HEK293T (cell line): Measurements from ENCODE around the gene FADS3.
A peak's percentile ranks its signal among the peaks of the same experiment; 100 is the strongest.

ENCODE experiments used
- CTCF ChIA-PET: fragments of 350-600 bp; formaldehyde crosslinking; extraction: SDS; loops from one replicate; lab custom pipeline; 2021; ENCODE audit warnings: antibody characterized with exemption, inconsistent platforms; lab: Yijun Ruan, JAX
- POLR2A ChIA-PET: fragments of 350-600 bp; formaldehyde crosslinking; extraction: SDS; loops from one replicate; lab custom pipeline; 2020; ENCODE audit warnings: antibody characterized with exemption, inconsistent platforms; lab: Yijun Ruan, JAX
- DNase-seq: peaks from one replicate; pipeline ENCODE4 v3.0.0; 2012; ENCODE audit warnings: mixed read lengths; ENCODE audit errors: extremely low spot score
- ARNT ChIP-seq: fragments of 450-650 bp; IDR thresholded peaks from 2 replicates; pipeline ENCODE4 v1.6.1; 2017; ENCODE audit warnings: mild to moderate bottlenecking
- BHLHE40 ChIP-seq: fragments of 450-650 bp; IDR thresholded peaks from 2 replicates; pipeline ENCODE4 v1.6.1; 2016; ENCODE audit warnings: mild to moderate bottlenecking, moderate library complexity, borderline replicate concordance
- CTBP1 ChIP-seq: fragments of 450-650 bp; IDR thresholded peaks from 2 replicates; pipeline ENCODE4 v1.6.1; 2016; ENCODE audit warnings: borderline replicate concordance
- ELF4 ChIP-seq: fragments of 450-650 bp; IDR thresholded peaks from 2 replicates; pipeline ENCODE4 v1.6.1; 2017; ENCODE audit warnings: antibody characterized with exemption
- FOXA1 ChIP-seq: fragments of 450-650 bp; IDR thresholded peaks from 2 replicates; pipeline ENCODE4 v1.6.1; 2016; ENCODE audit warnings: mild to moderate bottlenecking
- FOXK2 ChIP-seq: fragments of 450-650 bp; IDR thresholded peaks from 2 replicates; pipeline ENCODE4 v1.6.1; 2016; ENCODE audit warnings: mild to moderate bottlenecking
- FOXM1 ChIP-seq: fragments of 450-650 bp; IDR thresholded peaks from 2 replicates; pipeline ENCODE4 v1.6.1; 2017; ENCODE audit warnings: mild to moderate bottlenecking, borderline replicate concordance
- HDGF ChIP-seq: fragments of 450-650 bp; IDR thresholded peaks from 2 replicates; pipeline ENCODE4 v1.6.1; 2017; ENCODE audit warnings: antibody characterized with exemption, borderline replicate concordance
- L3MBTL2 ChIP-seq: fragments of 450-650 bp; conservative IDR thresholded peaks from 2 replicates; pipeline ENCODE4 v1.6.1; 2016; ENCODE audit warnings: mild to moderate bottlenecking
- LEF1 ChIP-seq: fragments of 450-650 bp; IDR thresholded peaks from 2 replicates; pipeline ENCODE4 v1.6.1; 2017; ENCODE audit warnings: mild to moderate bottlenecking, borderline replicate concordance
- NFRKB ChIP-seq: fragments of 450-650 bp; IDR thresholded peaks from 2 replicates; pipeline ENCODE4 v1.6.1; 2016; ENCODE audit warnings: mild to moderate bottlenecking, moderate library complexity
- PKNOX1 ChIP-seq: fragments of 450-650 bp; IDR thresholded peaks from 2 replicates; pipeline ENCODE4 v1.6.1; 2016
- SP1 ChIP-seq: fragments of 450-650 bp; IDR thresholded peaks from 2 replicates; pipeline ENCODE4 v1.6.1; 2017
- SUZ12 ChIP-seq: fragments of 450-650 bp; IDR thresholded peaks from 2 replicates; pipeline ENCODE4 v1.6.1; 2016; ENCODE audit warnings: mild to moderate bottlenecking
- TARDBP ChIP-seq: fragments of 450-650 bp; IDR thresholded peaks from 2 replicates; pipeline ENCODE4 v1.6.1; 2016
- ZNF384 ChIP-seq: fragments of 450-650 bp; IDR thresholded peaks from 2 replicates; pipeline ENCODE4 v1.6.1; 2016

The FADS3 gene

GRCh38 chr11:61891331-61892084 lies at the start of gene FADS3:
TSS of gene FADS3 (minus strand) at chr11:61891545. CDS start at chr11:61891381, 164 bp downstream.
- ChIA-PET POLR2A (no interaction called here), CTCF (no interaction called here)
- peak; percentile 73 for DNase-seq
- no peak for TF ChIP-seq PKNOX1
- no peak for TF ChIP-seq TARDBP
- no peak for TF ChIP-seq FOXA1
- no peak for TF ChIP-seq SP1
- TF ChIP-seq ARNT: no peak
- no peak for TF ChIP-seq NFRKB
- no peak for TF ChIP-seq LEF1
- TF ChIP-seq ELF4: no peak
- no peak for TF ChIP-seq FOXK2
- TF ChIP-seq FOXM1: no peak
- no peak for TF ChIP-seq BHLHE40
- TF ChIP-seq CTBP1: no peak
- TF ChIP-seq HDGF: no peak

DNA sequence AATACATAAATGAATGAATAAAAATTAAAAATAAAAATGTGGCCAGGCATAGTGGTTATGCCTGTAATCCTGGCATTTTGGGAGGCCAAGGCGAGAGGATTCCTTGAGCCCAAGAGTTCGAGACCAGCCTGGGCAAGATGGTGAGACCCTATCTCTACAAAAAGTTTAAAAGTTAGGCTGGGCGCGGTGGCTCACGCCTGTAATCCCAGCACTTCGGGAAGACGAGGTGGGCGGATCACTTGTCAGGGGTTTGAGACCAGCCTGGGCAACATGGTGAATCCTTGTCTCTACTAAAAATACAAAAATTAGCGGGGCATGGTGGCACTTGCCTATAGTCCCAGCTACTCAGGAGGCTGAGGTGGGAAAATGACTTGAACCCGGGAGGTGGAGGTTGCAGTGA lies 49.1 kb upstream of the FADS3 start:
- ChIA-PET POLR2A (no interaction called here), CTCF (no interaction called here)
- TF ChIP-seq PKNOX1 (no peak), CTBP1 (no peak), SUZ12 (no peak), HDGF (no peak), FOXM1 (no peak), BHLHE40 (no peak), LEF1 (no peak), L3MBTL2 (no peak), FOXK2 (no peak), ELF4 (no peak), ARNT (no peak), ZNF384 (no peak), TARDBP (no peak)
- no peak for DNase-seq

DNA sequence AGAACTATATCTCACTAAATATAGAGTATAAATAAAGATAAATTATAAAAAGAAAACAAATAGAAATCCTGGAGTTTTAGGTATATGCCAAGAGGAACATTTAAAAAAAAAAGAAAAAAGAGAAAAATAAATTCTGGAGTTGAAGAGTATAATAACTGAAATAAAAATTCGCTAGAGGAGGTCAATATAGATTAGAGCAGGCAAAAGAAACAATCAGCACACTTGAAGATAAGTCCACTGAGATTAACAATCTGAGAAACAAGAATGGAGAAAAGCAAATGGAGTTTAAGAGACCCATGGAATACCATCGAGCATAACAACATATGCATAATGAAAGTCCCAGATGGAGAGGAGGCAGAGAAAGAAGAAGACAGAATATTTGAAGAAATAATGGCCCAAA lies 44.5 kb upstream of the FADS3 start:
- TF ChIP-seq HDGF: no peak
- no peak for TF ChIP-seq SUZ12
- TF ChIP-seq PKNOX1: no peak
- TF ChIP-seq FOXK2: no peak
- TF ChIP-seq SP1: no peak
- no peak for TF ChIP-seq ELF4
- TF ChIP-seq CTBP1: no peak
- no peak for TF ChIP-seq LEF1
- TF ChIP-seq NFRKB: no peak
- no peak for TF ChIP-seq FOXM1
- TF ChIP-seq ARNT: no peak
- no peak for TF ChIP-seq FOXA1
- no peak for TF ChIP-seq BHLHE40
- CTCF ChIA-PET: no interaction called here
- no peak for DNase-seq
- POLR2A ChIA-PET: no interaction called here

DNA sequence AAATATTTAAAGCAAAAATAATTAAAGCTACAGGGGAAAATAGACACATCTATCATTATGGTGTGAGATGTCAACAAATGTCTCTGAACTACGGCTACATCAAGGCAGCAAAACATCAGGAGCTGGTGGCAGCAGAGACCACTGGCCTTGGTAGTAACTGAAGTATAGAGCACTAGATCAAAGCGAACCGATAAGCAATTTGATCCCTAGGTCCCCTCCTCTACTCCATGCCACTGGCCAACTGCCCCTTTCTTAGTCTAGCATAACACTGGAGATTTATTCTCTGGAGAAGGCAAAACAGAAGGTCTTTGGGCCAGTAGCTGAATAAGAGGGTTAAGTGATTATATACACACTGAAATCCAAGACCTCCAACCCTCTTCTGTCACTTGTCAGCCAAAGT lies 39.6 kb upstream of the FADS3 start:
- ChIA-PET POLR2A (no interaction called here), CTCF (no interaction called here)
- DNase-seq: no peak
- no peak for TF ChIP-seq HDGF
- no peak for TF ChIP-seq FOXA1
- TF ChIP-seq ZNF384: no peak
- no peak for TF ChIP-seq PKNOX1

- POLR2A ChIA-PET: interaction anchor here (0.9 to 1.1 kb wide), 2 partner anchors 22 to 136 kb away, joined by 3 to 4 read pairs; partner anchors contain the start of genes BEST1 and FEN1
- TF ChIP-seq HDGF (no peak), PKNOX1 (no peak), L3MBTL2 (no peak), ARNT (no peak), BHLHE40 (no peak), FOXM1 (no peak), SUZ12 (no peak), NFRKB (no peak), SP1 (no peak), ELF4 (no peak), TARDBP (no peak), CTBP1 (no peak), LEF1 (no peak), FOXA1 (no peak)
- no peak for DNase-seq
- CTCF ChIA-PET: interaction anchor here (0.8 to 1.1 kb wide), 2 partner anchors 15 to 30 kb away, joined by 3 read pairs; no protein-coding TSS in a partner anchor
These were observed 37.3 kb upstream of the FADS3 start for GRCh38 chr11:61928606-61929005.
